ENCODE measurements around the gene POM121C.
"Not testable (repeated sequence)": the region's sequence is repeated elsewhere in the genome, so short reads cannot be mapped to it uniquely, and the experiment has no call there.

Gene POM121C

GRCh38 chr7:75485979-75486643 is at the start of gene POM121C:
POM121C (minus strand) TSS chr7:75486299; CDS start chr7:75441496, 44,803 bp downstream.
- DNase-seq (ENCODE audit: low spot score), result peak; percentile 88

DNA sequence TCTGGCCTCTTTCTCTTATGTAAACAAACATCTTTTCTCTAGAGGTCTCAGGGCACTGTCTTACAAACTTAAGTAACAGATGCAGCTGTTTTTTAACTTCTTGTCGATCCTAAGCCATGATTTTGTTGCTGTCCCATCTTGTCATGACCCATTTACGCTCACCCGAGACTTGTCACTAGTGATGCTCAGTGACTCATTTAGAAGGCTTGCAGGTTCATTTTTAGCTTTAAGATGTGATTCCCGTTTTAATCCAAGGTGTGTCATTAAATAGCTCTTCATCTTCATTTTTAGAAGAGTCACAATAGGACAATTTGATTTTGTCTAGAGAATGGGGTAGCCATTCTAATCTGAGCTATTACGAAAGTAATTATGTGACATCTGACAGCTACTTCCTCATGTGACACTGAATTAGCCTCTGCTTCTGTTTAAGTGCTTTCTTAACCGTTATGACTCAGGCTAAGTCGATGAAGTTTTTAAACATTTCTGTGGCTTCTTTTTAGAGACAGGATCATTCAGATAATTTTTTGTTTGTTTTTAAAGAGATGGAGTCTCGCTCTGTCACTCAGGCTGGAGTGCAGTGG is 48.7 kb upstream of the POM121C start:
- no peak for DNase-seq (ENCODE audit: low spot score)

DNA sequence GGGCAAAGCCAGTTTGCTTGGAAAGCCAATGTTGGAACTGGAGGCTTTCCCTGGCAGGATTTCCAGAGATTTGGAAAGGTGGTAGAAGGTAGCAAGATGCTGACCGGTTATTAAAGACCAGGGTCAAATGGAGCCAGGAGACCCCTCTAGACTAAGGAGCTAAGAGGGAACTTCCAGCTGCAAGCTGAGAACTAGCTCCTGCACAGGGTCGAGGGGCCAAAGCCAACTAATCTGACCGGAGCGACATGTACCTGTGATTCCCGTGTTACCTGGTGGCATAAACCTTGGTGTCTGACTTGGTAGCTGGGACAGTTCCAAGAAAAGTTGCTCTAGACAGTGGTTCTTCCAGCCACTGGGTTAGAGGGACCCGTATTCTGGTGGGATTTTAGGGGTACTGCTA is 47.8 kb upstream of the POM121C start:
- no peak for DNase-seq (ENCODE audit: low spot score)

DNA sequence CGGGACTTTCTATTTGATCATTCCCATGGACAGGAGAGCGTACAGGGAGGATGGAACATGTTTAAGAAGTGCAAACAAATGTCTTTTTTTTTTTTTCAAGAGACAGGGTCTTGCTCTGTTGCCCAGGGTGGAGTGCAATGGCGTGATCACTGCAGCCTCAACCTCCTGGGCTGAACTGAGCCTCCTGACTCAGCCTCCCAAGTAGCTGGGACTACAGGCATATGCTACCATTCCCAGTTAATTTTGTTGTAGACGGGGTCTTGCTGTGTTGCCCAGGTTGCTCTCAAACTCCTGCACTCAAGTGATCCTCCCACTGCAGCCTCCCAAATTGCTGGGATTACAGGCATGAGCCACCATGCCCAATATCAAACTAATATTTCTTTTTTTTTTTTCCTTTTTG is 46.5 kb upstream of the POM121C start:
- DNase-seq (ENCODE audit: low spot score), result no peak

- DNase-seq (ENCODE audit: low spot score), result no peak
Measured at GRCh38 chr7:75531359-75531821, 45.3 kb upstream of the POM121C start.

GRCh38 chr7:75527224-75527722 is 41.2 kb upstream of the POM121C start:
- DNase-seq (ENCODE audit: low spot score), result not testable (repeated sequence)

GRCh38 chr7:75521727-75522126 is 35.6 kb upstream of the POM121C start:
- DNase-seq (ENCODE audit: low spot score), result not testable (repeated sequence)

DNA sequence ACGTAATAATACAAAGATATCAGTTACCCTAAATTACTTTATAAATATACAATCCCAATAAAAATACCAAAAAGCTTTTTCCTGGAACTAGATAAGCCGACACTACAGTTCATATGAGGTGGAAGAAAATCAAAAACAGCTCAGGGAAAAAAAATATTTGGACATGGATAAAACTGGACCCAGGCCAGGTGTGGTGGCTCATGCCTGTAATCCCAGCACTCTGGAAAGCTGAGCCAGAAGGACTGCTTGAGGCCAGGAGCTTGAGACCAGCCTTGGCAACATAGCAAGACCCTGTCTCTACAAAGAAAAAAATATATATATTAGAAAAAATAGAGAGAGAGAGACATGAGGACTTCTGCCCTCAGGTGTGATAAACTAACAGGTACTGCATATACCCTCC is 32.7 kb upstream of the POM121C start:
- DNase-seq (ENCODE audit: low spot score), result not testable (repeated sequence)

GRCh38 chr7:75509033-75509432 is 22.9 kb upstream of the POM121C start:
- not testable (repeated sequence) for DNase-seq (ENCODE audit: low spot score)

GRCh38 chr7:75492020-75492419 is 5.9 kb upstream of the POM121C start, which contains the start of gene SPDYE5:
SPDYE5 (plus strand) TSS chr7:75492320; CDS start chr7:75494048, 1,728 bp downstream.
- not testable (repeated sequence) for DNase-seq (ENCODE audit: low spot score)

- DNase-seq (ENCODE audit: low spot score), result not testable (repeated sequence)
Measured at GRCh38 chr7:75485355-75485978, 632 bp downstream of the POM121C start.

DNA sequence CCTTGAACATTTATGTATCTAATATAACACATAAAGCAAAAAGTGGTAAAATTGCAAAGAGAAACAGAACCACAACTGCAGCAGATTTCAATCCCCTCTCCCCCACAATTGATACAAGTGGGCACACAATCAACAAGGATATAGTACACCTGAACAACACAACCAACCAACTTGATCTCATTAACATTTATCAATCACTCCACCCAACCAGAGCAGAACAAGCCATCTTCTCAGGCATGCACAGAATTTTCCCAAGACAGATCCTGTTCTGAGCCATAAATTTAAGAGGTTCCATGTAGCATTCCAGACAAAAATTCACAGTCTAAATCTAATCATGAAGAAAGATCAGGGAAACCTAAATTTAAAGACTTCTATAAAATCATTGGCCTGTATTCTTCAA is 5.8 kb downstream of the POM121C start:
- DNase-seq (ENCODE audit: low spot score), result not testable (repeated sequence)

- DNase-seq (ENCODE audit: low spot score), result not testable (repeated sequence)
Measured at GRCh38 chr7:75477457-75477856, 8.6 kb downstream of the POM121C start.

DNA sequence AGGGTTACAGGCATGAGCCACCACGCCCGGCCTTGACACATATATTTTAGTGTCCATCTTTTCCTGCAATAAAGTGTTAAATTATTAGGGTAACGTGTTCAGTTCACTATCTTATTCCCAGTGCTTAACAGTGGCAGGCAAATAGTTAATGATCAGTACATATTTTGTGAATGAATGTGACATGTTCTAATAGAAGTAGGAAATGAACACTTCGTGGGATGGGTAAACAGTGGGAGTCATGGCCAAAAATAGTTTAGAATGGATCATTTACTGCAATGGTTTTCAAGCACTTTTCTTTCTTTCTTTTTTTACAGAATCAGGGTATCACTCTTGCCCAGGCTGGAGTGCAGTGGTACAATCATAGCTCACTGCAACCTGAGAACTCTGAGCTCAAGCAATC is 15.9 kb downstream of the POM121C start:
- DNase-seq (ENCODE audit: low spot score), result not testable (repeated sequence)

GRCh38 chr7:75460541-75460940 is 25.6 kb downstream of the POM121C start:
- DNase-seq (ENCODE audit: low spot score), result not testable (repeated sequence)

- not testable (repeated sequence) for DNase-seq (ENCODE audit: low spot score)
Measured at GRCh38 chr7:75458034-75458433, 28.1 kb downstream of the POM121C start.

DNA sequence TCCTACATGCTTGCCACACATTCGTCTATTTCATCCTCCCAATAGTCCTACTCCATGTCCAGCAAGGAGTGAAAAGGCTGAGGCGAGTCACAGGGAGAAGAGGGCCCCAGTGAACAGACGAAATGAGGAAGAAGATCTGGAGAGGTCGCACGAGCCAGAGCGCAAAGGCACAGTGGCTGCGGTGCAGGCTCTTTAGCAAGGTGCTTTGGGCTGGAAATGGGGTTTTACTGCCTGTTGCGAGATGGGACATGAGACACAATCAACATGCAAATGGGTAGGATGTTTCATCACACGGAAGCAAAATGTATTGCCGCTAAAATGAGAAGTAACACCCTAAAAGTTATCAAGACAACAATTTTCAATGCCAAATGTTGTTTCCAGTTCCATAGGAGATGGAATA is 29.7 kb downstream of the POM121C start:
- DNase-seq (ENCODE audit: low spot score), result not testable (repeated sequence)

GRCh38 chr7:75452494-75452955 is 33.6 kb downstream of the POM121C start:
- DNase-seq (ENCODE audit: low spot score), result not testable (repeated sequence)

DNA sequence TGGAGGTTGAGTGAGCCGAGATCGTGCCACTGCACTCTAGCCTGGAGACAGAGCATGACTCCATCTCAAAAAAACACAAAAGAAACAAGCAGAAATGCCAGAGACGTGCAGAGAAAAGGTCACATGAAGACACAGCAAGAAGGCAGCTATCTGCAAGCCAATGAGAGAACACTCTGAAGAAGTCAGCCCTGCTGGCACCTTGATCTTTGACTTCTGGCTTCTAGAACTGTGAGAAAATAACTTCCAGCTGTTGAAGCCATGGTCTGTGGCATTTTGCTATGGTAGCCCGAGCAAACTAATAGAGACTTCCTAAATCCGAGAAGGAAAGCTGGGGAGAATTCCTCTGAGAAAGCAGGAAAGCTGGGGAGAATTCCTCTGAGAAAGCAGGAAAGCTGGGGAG is 36.2 kb downstream of the POM121C start:
- not testable (repeated sequence) for DNase-seq (ENCODE audit: low spot score)

- DNase-seq (ENCODE audit: low spot score), result peak; percentile 11
Measured at GRCh38 chr7:75442465-75443111, 43.5 kb downstream of the POM121C start.

DNA sequence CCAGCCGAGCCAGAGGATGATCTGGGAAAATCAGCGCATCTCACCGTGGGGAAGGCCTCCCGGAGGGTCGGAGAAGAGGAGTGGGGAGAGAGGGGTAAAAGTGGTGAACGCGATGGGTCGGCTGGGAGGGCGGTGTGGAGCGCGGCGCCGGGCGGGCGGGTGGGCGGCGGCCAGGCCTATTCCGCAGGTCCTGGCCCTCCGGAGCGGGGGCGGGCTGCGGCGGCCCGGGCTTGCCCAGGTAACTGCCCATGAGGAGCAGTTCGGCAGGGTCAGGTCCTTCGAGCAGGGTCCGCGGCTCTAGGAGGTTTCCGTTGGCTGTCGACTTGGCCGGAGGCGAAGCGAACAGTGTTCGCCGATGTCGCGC is 44.0 kb downstream of the POM121C start:
- DNase-seq (ENCODE audit: low spot score), result not testable (repeated sequence)

GRCh38 chr7:75439000-75439399 is 47.1 kb downstream of the POM121C start:
- DNase-seq (ENCODE audit: low spot score), result not testable (repeated sequence)

All from CD4-positive, alpha-beta T cell treated with Interleukin-15 for 4 hours (primary cell).